ENCODE data around the gene KRT78.

DNA sequence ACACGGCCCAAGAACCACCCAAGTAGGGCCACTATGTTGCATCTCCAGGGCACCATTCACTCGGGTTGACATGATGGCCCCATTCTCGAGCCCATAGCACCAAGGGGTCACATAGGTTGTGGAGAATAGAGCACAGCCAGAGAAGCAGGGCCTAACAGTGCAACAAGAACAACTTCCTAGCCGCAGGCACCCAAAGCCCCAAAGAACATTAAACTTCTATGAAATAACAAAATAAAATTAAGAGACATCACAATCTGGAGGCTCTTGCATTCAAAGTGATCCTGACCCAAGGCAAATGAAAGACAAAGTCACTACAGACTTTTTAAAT lies 36.8 kb downstream of the KRT78 start:
- TF ChIP-seq, protein P1, sequence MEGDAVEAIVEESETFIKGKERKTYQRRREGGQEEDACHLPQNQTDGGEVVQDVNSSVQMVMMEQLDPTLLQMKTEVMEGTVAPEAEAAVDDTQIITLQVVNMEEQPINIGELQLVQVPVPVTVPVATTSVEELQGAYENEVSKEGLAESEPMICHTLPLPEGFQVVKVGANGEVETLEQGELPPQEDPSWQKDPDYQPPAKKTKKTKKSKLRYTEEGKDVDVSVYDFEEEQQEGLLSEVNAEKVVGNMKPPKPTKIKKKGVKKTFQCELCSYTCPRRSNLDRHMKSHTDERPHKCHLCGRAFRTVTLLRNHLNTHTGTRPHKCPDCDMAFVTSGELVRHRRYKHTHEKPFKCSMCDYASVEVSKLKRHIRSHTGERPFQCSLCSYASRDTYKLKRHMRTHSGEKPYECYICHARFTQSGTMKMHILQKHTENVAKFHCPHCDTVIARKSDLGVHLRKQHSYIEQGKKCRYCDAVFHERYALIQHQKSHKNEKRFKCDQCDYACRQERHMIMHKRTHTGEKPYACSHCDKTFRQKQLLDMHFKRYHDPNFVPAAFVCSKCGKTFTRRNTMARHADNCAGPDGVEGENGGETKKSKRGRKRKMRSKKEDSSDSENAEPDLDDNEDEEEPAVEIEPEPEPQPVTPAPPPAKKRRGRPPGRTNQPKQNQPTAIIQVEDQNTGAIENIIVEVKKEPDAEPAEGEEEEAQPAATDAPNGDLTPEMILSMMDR (conservative IDR thresholded peaks at IDR 0.05; ENCODE audit: low read depth, low read length), result no peak
- TF ChIP-seq EZH2phosphoT487 (IDR thresholded peaks at IDR 0.05; ENCODE audit: borderline replicate concordance, low read length) (no peak), EZH2 (IDR thresholded peaks at IDR 0.05; ENCODE audit: low read length, unreplicated experiment) (no peak)
